SU-DHL-6 (cell line): Measurements from ENCODE around the gene NR1I2.

ENCODE experiments used
- EZH2phosphoT487 ChIP-seq: fragments of 200-600 bp; sonication (generic), shearing (Covaris generic); conservative IDR thresholded peaks from 2 replicates; pipeline ENCODE4 v1.6.1; 2018; ENCODE audit warnings: mild to moderate bottlenecking, antibody characterized with exemption, low read length, moderate library complexity, mixed read lengths
- TF ChIP-seq, protein P1 (sequence below): fragments of 200-600 bp; sonication (generic); IDR thresholded peaks from one replicate; pipeline ENCODE4 v1.5.1; 2017; ENCODE audit warnings: antibody characterized with exemption, mild to moderate bottlenecking, low read length, moderate library complexity; ENCODE audit not compliant: insufficient read depth, poor library complexity, severe bottlenecking

DNA sequence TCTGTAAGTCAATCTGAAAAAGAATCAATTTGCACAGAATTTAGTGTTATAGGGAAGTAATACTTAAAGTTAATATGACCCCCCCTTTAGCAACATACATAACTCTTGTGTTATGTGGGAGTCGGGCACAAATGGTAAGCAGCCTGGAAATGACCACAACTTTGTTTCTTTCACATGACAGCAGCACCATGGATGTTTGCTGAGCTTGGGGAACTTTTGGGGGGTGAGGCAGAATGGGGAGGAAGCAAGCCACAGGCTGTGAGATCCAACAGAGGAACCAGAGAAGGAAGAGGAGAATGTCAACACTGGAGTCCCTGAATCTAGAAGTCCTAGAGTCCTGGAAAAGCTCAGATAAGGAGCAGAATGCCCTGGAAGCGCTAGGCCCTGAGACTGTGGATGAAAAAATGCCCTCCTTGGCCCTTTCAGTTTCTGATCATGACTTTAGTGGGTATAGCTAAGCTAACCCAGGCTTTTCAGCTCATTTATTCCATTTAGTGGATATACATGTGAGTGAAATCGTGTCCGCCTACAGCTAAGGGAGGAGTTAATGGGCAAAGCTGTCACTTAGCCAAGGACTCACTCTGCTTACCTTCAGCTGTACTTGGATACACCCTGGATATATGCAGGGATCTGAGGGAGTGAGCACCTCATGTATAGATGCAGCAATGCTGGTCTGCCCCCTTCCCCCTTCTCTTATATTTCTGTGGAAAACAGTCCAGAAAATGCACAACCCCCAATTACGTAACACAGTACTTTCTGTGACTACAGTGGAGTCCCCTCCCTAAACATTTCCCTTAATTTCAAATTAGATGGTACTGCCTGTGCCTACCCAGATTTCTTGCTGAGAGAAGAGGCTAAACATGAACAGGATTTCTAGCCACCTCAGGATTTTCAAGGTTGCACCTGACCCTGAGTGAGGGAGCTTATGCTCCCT is 40.0 kb upstream of the NR1I2 start:
- TF ChIP-seq, protein P1, sequence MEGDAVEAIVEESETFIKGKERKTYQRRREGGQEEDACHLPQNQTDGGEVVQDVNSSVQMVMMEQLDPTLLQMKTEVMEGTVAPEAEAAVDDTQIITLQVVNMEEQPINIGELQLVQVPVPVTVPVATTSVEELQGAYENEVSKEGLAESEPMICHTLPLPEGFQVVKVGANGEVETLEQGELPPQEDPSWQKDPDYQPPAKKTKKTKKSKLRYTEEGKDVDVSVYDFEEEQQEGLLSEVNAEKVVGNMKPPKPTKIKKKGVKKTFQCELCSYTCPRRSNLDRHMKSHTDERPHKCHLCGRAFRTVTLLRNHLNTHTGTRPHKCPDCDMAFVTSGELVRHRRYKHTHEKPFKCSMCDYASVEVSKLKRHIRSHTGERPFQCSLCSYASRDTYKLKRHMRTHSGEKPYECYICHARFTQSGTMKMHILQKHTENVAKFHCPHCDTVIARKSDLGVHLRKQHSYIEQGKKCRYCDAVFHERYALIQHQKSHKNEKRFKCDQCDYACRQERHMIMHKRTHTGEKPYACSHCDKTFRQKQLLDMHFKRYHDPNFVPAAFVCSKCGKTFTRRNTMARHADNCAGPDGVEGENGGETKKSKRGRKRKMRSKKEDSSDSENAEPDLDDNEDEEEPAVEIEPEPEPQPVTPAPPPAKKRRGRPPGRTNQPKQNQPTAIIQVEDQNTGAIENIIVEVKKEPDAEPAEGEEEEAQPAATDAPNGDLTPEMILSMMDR: no peak
- no peak for TF ChIP-seq EZH2phosphoT487
